AG04450 (cell line): ENCODE measurements around the gene ID4. TPM values are rescaled to one million over a fixed set of nuclear protein-coding genes. Genes with fewer than 3 reads are reported as not detected.

Source experiments
- CTCF ChIA-PET: fragments of 300-600, 350-600 bp; formaldehyde crosslinking; extraction: SDS; loops from one replicate; lab custom pipeline; 2022; ENCODE audit warnings: antibody characterized with exemption, inconsistent platforms; lab: Charles Lee
- POLR2A ChIA-PET: fragments of 350-600 bp; formaldehyde crosslinking; extraction: SDS; loops from one replicate; lab custom pipeline; 2021; ENCODE audit warnings: antibody characterized with exemption, inconsistent platforms; lab: Yijun Ruan, JAX
- DNase-seq: peaks from one replicate; pipeline ENCODE4 v3.0.0-alpha.2; 2011; ENCODE audit warnings: low read depth, low spot score
- H3K27ac ChIP-seq: one replicate; pipeline ENCODE4 v1.5.1; 2012; ENCODE audit warnings: low read depth, low read length, control low read depth
- H3K27me3 ChIP-seq: one replicate; pipeline ENCODE4 v1.6.0; 2012; ENCODE audit warnings: low read length; ENCODE audit not compliant: control insufficient read depth, insufficient read depth
- H3K4me3 ChIP-seq: 2 replicates; pipeline ENCODE4 v1.5.1; 2011; ENCODE audit warnings: mild to moderate bottlenecking, low read depth, low read length, control low read depth
- H3K9me3 ChIP-seq: 2 replicates; pipeline ENCODE4 v1.5.1; 2012; ENCODE audit warnings: low read length; ENCODE audit not compliant: control insufficient read depth, insufficient read depth
- CTCF ChIP-seq: IDR thresholded peaks from 2 replicates; pipeline ENCODE4 v1.5.1; 2011; ENCODE audit warnings: low read depth, low read length, control low read depth, inconsistent platforms
- polyA minus RNA-seq: library from RNA; depleted of rRNA, polyadenylated mRNA; stranded (reverse); fragments of >200 nt; gene quantifications from 2 replicates; pipeline ENCODE4 v1.2.3, GENCODE V29; 2011; rRNA and poly(A)+ RNA removed
- polyA plus RNA-seq: library from polyadenylated mRNA; depleted of rRNA; stranded (reverse); fragments of >200 nt; gene quantifications from 2 replicates; pipeline ENCODE4 v1.2.3, GENCODE V29; 2011; rRNA removed

The ID4 gene
- 0.32 and 0.55 TPM in 2 replicates for polyA plus RNA-seq
- polyA minus RNA-seq = 0.14 and 0.35 TPM in 2 replicates

GRCh38 chr6:19836799-19837510, at the start of gene ID4:
ID4 (plus strand) TSS chr6:19837370; CDS start chr6:19837755, 385 bp downstream.
- no peaks in the 10 kb centered on the region for H3K27me3 ChIP-seq
- no peaks in the 10 kb centered on the region for H3K9me3 ChIP-seq
- ChIA-PET CTCF (interaction anchor here (0.6 to 1.2 kb wide), 6 partner anchors 15 to 813 kb away, joined by 3 to 4 read pairs (median 4); no protein-coding TSS in a partner anchor), POLR2A (interaction anchor here (0.6 to 2.9 kb wide), 21 partner anchors 11 to 129 kb away, joined by 3 to 93 read pairs (median 4); no protein-coding TSS in a partner anchor)
- peak within 1 kb of the TSS; percentile 73 for H3K27ac ChIP-seq
- 0 out of 2 replicates have a peak, but pooled peaks have one; percentile 7 for TF ChIP-seq CTCF
- H3K4me3 ChIP-seq = peak within 1 kb of the TSS; percentile 68
- DNase-seq = peak; percentile 87

GRCh38 chr6:19788686-19789085, 48.5 kb upstream of the ID4 start:
- Histone ChIP-seq H3K9me3 (no peaks in the 10 kb centered on the region), H3K27me3 (no peaks in the 10 kb centered on the region), H3K4me3 (no peak overlapping the region), H3K27ac (no peak overlapping the region)
- no peak for DNase-seq
- no peak for TF ChIP-seq CTCF
- CTCF ChIA-PET = no interaction called here
- POLR2A ChIA-PET = no interaction called here

- Histone ChIP-seq H3K27me3 (no peaks in the 10 kb centered on the region), H3K27ac (no peak overlapping the region), H3K4me3 (no peak overlapping the region), H3K9me3 (no peaks in the 10 kb centered on the region)
- POLR2A ChIA-PET = no interaction called here
- DNase-seq = no peak
- no peak for TF ChIP-seq CTCF
- CTCF ChIA-PET = interaction anchor here (2.0 kb wide), 1 partner anchor 62 kb away, joined by 6 read pairs; no protein-coding TSS in a partner anchor
Measured at GRCh38 chr6:19789100-19789803, 47.9 kb upstream of the ID4 start.

GRCh38 chr6:19791267-19791666, 45.9 kb upstream of the ID4 start:
- POLR2A ChIA-PET = interaction anchor here (0.8 kb wide), 1 partner anchor 46 kb away, joined by 3 read pairs; the partner anchor contains the start of gene ID4
- Histone ChIP-seq H3K9me3 (no peaks in the 10 kb centered on the region), H3K27ac (no peak overlapping the region), H3K27me3 (no peaks in the 10 kb centered on the region), H3K4me3 (no peak overlapping the region)
- no peak for TF ChIP-seq CTCF
- no peak for DNase-seq
- CTCF ChIA-PET = interaction anchor here (0.7 to 2.0 kb wide), 4 partner anchors 22 to 60 kb away, joined by 3 to 6 read pairs (median 3); no protein-coding TSS in a partner anchor
